VCaP (cell line): ENCODE results near the gene ZNF580.

Experiments used
- H3K27ac ChIP-seq: fragments of 450-650 bp; 2 replicates; pipeline ENCODE4 v1.5.1; 2017
- CTCF ChIP-seq: fragments of 450-650 bp; conservative IDR thresholded peaks from 2 replicates; pipeline ENCODE4 v1.5.1; 2017; ENCODE audit warnings: mild to moderate bottlenecking, moderate library complexity

ZNF580 gene

GRCh38 chr19:55654868-55655647 is 14.3 kb downstream of the ZNF580 start, which contains the start of gene U2AF2:
Gene U2AF2, plus strand, starts transcription at chr19:55655035. Its CDS starts 70 bp downstream, at chr19:55655105.
- TF ChIP-seq CTCF, result no peak
- H3K27ac ChIP-seq, result peak within 1 kb of the TSS; percentile 100

GRCh38 chr19:55655648-55656040 is 14.8 kb downstream of the ZNF580 start:
- no peak for TF ChIP-seq CTCF
- H3K27ac ChIP-seq, result peak overlapping the region; percentile 100

GRCh38 chr19:55656552-55656951 is 15.8 kb downstream of the ZNF580 start:
- peak overlapping the region; percentile 100 for H3K27ac ChIP-seq
- TF ChIP-seq CTCF, result no peak

GRCh38 chr19:55656988-55657747 is 16.4 kb downstream of the ZNF580 start:
- peak overlapping the region; percentile 100 for H3K27ac ChIP-seq
- TF ChIP-seq CTCF, result no peak

- no peak for TF ChIP-seq CTCF
- H3K27ac ChIP-seq, result peak overlapping the region; percentile 100; the same call in 1 of the 2 replicates
Observed at GRCh38 chr19:55658846-55659459, 18.2 kb downstream of the ZNF580 start.

GRCh38 chr19:55659822-55660221 is 19.0 kb downstream of the ZNF580 start:
- no peak for TF ChIP-seq CTCF
- peak overlapping the region; percentile 100; the same call in 1 of the 2 replicates for H3K27ac ChIP-seq

- H3K27ac ChIP-seq, result no peak overlapping the region
- no peak for TF ChIP-seq CTCF
Observed at GRCh38 chr19:55660404-55660803, 19.6 kb downstream of the ZNF580 start.
